AG04449 (cell line): ENCODE measurements around the gene C1orf21.

Source experiments
- CTCF ChIA-PET: fragments of 350-600 bp; formaldehyde crosslinking; extraction: SDS; loops from one replicate; lab custom pipeline; 2021; ENCODE audit warnings: antibody characterized with exemption; lab: Yijun Ruan, JAX
- POLR2A ChIA-PET: fragments of 400-600, 350-600 bp; formaldehyde crosslinking; extraction: SDS; loops from one replicate; lab custom pipeline; 2020; ENCODE audit warnings: antibody characterized with exemption, inconsistent platforms; lab: Yijun Ruan, JAX
- DNase-seq: peaks from one replicate; pipeline ENCODE4 v3.0.0-alpha.2; 2010; ENCODE audit warnings: low read depth, low spot score
- H3K4me3 ChIP-seq: 2 replicates; pipeline ENCODE4 v1.5.1; 2011; ENCODE audit warnings: low read depth, mild to moderate bottlenecking, control low read depth, low read length
- TF ChIP-seq, protein P1 (sequence below): IDR thresholded peaks from one replicate; pipeline ENCODE4 v1.5.1; 2011; ENCODE audit warnings: mild to moderate bottlenecking, moderate library complexity, low read length, control low read depth, inconsistent platforms; ENCODE audit not compliant: insufficient read depth; ENCODE audit errors: missing control alignments

Gene C1orf21

DNA sequence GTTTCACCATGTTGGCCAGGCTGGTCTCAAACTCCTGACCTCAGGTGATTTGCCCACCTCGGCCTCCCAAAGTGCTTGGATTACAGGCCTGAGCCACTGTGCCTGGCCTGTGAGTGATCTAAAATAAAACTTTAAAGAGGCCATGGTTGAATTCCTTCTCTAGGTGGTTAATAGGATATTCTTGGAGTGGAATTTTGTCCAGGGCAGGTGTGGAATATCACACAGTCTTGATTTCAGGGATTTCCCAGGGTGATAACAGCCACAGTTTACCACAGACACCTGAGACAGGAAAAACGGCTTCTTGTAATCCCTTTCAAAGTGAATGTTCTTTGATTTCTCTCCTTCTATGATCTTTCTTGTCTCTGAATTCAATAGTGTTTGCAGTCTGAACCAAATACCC lies 32.1 kb upstream of the C1orf21 start:
- DNase-seq: no peak
- ChIA-PET CTCF (interaction anchor here (2.0 kb wide), 1 partner anchor 309 kb away, joined by 6 read pairs; no protein-coding TSS in a partner anchor), POLR2A (no interaction called here)
- TF ChIP-seq, protein P1, sequence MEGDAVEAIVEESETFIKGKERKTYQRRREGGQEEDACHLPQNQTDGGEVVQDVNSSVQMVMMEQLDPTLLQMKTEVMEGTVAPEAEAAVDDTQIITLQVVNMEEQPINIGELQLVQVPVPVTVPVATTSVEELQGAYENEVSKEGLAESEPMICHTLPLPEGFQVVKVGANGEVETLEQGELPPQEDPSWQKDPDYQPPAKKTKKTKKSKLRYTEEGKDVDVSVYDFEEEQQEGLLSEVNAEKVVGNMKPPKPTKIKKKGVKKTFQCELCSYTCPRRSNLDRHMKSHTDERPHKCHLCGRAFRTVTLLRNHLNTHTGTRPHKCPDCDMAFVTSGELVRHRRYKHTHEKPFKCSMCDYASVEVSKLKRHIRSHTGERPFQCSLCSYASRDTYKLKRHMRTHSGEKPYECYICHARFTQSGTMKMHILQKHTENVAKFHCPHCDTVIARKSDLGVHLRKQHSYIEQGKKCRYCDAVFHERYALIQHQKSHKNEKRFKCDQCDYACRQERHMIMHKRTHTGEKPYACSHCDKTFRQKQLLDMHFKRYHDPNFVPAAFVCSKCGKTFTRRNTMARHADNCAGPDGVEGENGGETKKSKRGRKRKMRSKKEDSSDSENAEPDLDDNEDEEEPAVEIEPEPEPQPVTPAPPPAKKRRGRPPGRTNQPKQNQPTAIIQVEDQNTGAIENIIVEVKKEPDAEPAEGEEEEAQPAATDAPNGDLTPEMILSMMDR: no peak
- H3K4me3 ChIP-seq: no peak overlapping the region

DNA sequence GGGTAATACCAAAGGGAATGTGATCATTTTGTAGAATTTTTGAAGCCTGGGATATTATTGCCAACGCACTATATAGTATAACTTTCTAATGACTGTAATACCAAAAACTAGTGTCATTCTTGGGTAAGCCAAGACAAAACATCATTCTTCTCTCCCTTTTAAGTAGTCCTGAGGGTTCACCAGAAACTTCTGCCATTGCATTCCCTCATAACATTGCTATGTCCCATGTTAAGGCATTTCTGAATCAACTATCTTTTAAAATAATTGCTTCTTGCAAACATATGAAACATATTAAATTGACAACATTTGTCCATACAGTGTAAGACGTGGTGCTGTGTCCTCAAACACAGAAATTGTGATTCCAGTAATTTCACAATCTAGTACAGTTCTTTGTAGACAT lies 29.9 kb upstream of the C1orf21 start:
- TF ChIP-seq, protein P1: no peak
- no peak for DNase-seq
- no peak overlapping the region for H3K4me3 ChIP-seq
- ChIA-PET POLR2A (no interaction called here), CTCF (no interaction called here)

DNA sequence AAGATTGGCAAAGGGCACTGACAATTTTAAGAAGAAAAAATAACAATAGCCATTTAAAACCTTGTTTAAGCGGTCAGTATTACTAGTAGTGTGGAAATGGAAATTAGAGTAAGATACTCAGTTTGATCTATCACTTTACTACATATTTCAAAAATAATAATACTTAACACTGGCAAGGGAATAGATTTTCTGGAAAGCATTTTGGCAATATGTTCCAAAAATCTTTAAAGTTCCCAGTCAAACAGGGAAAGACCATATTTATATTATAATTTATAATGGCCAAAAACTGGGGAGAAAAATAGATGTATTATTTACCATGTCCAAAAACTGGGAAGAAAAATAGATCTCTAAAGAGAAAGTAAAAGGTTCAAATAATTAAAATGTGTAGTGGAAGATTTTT lies 28.6 kb upstream of the C1orf21 start:
- ChIA-PET CTCF (no interaction called here), POLR2A (no interaction called here)

DNA sequence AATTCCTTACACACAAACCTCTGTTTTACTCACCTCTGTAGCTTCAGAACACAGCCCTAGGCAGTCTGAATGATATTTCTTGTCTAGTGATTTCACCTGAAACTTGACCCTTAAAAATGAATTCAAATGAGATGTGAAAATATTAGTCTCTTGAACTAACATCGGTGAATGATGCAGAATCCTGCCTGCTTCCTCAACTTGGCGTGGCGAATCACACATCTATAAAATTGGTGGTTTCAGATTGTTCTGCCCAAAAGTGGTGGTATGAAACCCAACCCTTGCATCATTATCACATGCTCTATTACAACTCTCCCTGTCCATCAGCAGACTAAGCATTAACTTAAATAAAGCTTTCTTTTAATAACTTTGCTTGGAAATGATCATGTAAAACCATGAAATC lies 26.9 kb upstream of the C1orf21 start:
- no peak for DNase-seq
- ChIA-PET CTCF (interaction anchor here (1.0 kb wide), 1 partner anchor 138 kb away, joined by 3 read pairs; no protein-coding TSS in a partner anchor), POLR2A (no interaction called here)
- no peak overlapping the region for H3K4me3 ChIP-seq
- TF ChIP-seq, protein P1: no peak

More for the DNA sequence above, 28.6 kb upstream of the C1orf21 start:
- TF ChIP-seq, protein P1: no peak
- H3K4me3 ChIP-seq: no peak overlapping the region
- DNase-seq: no peak

DNA sequence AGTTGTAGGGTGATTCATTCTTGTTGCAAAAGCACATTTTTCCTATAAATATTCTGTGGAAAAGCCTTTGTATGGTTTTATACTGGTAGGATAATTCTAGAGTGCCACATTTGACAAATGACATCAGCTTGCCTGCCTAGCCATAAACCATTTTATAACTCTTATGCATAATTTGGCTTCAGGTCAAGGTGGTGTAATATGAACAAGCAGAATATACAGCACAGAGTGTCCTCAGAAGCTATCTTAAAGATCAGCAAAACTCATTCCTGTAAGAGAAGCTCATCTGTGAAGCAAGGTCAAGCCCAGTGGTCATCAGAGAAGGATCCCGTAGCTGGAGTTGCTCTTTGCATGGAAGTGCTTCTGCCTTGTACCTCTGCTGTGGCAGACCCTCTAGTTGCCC lies 24.0 kb upstream of the C1orf21 start:
- TF ChIP-seq, protein P1: no peak
- no peak overlapping the region for H3K4me3 ChIP-seq
- ChIA-PET CTCF (interaction anchor here (1.4 kb wide), 1 partner anchor 140 kb away, joined by 3 read pairs; no protein-coding TSS in a partner anchor), POLR2A (no interaction called here)
- no peak for DNase-seq

DNA sequence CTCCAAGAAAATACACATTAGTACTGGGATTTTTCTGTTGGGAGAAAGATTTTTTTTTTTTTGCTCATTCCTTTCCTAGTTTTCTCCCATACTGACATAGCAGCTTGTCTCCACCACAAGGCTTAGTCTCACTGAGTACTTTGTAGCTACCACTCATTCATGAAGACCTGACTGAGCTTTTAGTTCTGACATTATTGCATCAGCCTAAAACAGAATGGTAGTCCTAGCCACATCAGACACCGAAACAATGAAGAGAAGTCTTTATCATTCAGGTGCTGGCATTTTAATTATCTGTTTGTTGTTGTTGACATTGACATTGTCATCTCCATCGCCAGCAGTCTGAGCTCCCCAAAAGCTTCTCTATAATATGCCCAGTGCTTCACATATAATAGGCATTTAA lies 21.1 kb upstream of the C1orf21 start:
- CTCF ChIA-PET: interaction anchor here (1.1 kb wide), 1 partner anchor 15 kb away, joined by 3 read pairs; no protein-coding TSS in a partner anchor
- POLR2A ChIA-PET: interaction anchor here (0.6 kb wide), 1 partner anchor 21 kb away, joined by 3 read pairs; the partner anchor contains the start of gene C1orf21

More for the DNA sequence above, 21.1 kb upstream of the C1orf21 start:
- DNase-seq: no peak
- H3K4me3 ChIP-seq: no peak overlapping the region
- TF ChIP-seq, protein P1: no peak
